Parathyroid adenoma (tissue), 2 donors: ENCODE results near the gene DIS3.
"Not testable (repeated sequence)": the region's sequence is repeated elsewhere in the genome, so short reads cannot be mapped to it uniquely, and the experiment has no call there.

Experiments
- H2AFZ ChIP-seq: fragments of 300-600 bp; sonication (generic); one replicate; pipeline ENCODE4 v1.7.0; 2017; ENCODE audit warnings: antibody characterized with exemption, mild to moderate bottlenecking
- H3K27ac ChIP-seq: fragments of 300-600 bp; sonication (generic); one replicate; pipeline ENCODE4 v1.7.0; 2017
- H3K27me3 ChIP-seq: fragments of 300-600 bp; sonication (generic); one replicate; pipeline ENCODE4 v1.7.0; 2017; ENCODE audit warnings: low read length; ENCODE audit not compliant: control insufficient read depth, insufficient read depth
- H3K36me3 ChIP-seq: fragments of 300-600 bp; sonication (generic); one replicate; pipeline ENCODE4 v1.7.0; 2017; ENCODE audit warnings: low read length; ENCODE audit not compliant: control insufficient read depth, insufficient read depth
- H3K4me1 ChIP-seq: fragments of 300-600 bp; sonication (generic); one replicate; pipeline ENCODE4 v1.7.0; 2017; ENCODE audit warnings: control low read depth
- H3K4me2 ChIP-seq: fragments of 300-600 bp; sonication (generic); one replicate; pipeline ENCODE4 v1.7.0; 2017; ENCODE audit warnings: low read length
- H3K4me3 ChIP-seq: fragments of 300-600 bp; sonication (generic); one replicate; pipeline ENCODE4 v1.7.0; 2017; ENCODE audit warnings: low read depth, low read length
- H3K79me2 ChIP-seq: fragments of 300-600 bp; sonication (generic); one replicate; pipeline ENCODE4 v1.7.0; 2017; ENCODE audit warnings: control low read depth
- H3K9ac ChIP-seq: fragments of 300-600 bp; sonication (generic); one replicate; pipeline ENCODE4 v1.7.0; 2017; ENCODE audit warnings: mild to moderate bottlenecking
- H3K9me3 ChIP-seq: fragments of 300-600 bp; sonication (generic); one replicate; pipeline ENCODE4 v1.7.0; 2017; ENCODE audit warnings: low read length; ENCODE audit not compliant: control insufficient read depth
- CTCF ChIP-seq: fragments of 300-600 bp; sonication (generic); IDR thresholded peaks from one replicate; pipeline ENCODE4 v1.7.0; 2017; ENCODE audit warnings: antibody characterized with exemption, mild to moderate bottlenecking
- donor health status: primary hyperparathyroidism.

Gene DIS3

GRCh38 chr13:72820156-72820897, 38.6 kb upstream of the DIS3 start:
- no peaks in the 10 kb centered on the region for H3K9me3 ChIP-seq

DNA sequence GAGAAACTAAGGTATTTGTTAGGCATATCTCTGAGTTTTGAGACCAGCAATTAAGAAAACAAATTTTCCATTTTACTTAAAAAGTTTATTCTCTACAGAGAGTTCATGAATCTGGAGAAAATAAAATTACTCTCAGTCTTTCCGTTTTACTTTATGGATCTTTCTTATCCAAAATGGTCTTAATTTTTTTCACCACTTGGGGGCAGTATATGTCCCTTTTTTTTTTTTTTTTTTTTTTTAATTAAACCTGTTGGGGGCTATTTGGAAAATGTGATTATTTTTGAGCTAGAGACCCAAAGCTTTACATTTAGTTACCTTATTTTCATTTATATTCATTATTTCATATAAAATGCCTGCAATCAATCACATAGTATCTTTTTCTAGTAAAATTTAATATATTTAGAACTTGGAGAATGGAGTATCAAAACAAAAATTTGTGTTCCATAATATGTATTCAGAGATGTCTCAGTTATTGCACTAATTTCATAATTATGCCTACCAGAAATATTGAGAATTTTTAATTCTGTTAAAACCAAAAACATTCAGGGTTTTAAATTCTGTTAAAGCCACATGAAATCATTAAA, 27.3 kb upstream of the DIS3 start:
- Histone ChIP-seq H3K27ac (no peak overlapping the region), H3K27me3 (no peaks in the 10 kb centered on the region), H3K4me3 (no peak overlapping the region), H3K9me3 (no peaks in the 10 kb centered on the region), H3K4me1 (no peaks in the 10 kb centered on the region), H3K9ac (no peak overlapping the region), H3K4me2 (no peak overlapping the region), H3K79me2 (no peaks in the 10 kb centered on the region), H3K36me3 (no peaks in the 10 kb centered on the region), H2AFZ (no peak overlapping the region)
- TF ChIP-seq CTCF, result peak; percentile 38

More at GRCh38 chr13:72820156-72820897, 38.6 kb upstream of the DIS3 start:
- no peaks in the 10 kb centered on the region for H3K79me2 ChIP-seq
- no peak overlapping the region for H3K27ac ChIP-seq
- H3K4me2 ChIP-seq, result no peak overlapping the region
- no peaks in the 10 kb centered on the region for H3K4me1 ChIP-seq
- no peak overlapping the region for H3K9ac ChIP-seq
- no peaks in the 10 kb centered on the region for H3K27me3 ChIP-seq
- no peak overlapping the region for H3K4me3 ChIP-seq
- H2AFZ ChIP-seq, result no peak overlapping the region
- no peaks in the 10 kb centered on the region for H3K36me3 ChIP-seq
- TF ChIP-seq CTCF, result no peak

DNA sequence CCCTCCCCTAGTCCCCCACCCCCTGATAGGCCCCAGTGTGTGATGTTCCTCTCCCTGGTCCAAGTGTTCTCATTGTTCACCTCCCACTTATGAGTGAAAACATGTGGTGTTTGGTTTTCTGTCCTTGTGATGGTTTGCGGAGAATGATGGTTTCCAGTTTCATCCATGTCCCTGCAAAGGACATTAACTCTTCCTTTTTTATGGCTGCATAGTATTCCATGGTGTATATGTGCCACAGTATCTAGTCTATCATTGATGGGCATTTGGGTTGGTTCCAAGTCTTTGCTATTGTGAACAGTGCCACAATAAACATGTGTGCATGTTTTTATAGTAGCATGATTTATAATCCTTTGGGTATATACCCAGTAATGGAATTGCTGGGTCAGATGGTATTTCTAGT, 24.8 kb upstream of the DIS3 start:
- H3K4me1 ChIP-seq, H3K4me2 ChIP-seq, H3K27me3 ChIP-seq, H3K79me2 ChIP-seq, H3K27ac ChIP-seq, H3K4me3 ChIP-seq, H3K9ac ChIP-seq, H2AFZ ChIP-seq, H3K36me3 ChIP-seq, H3K9me3 ChIP-seq: not testable (repeated sequence)

DNA sequence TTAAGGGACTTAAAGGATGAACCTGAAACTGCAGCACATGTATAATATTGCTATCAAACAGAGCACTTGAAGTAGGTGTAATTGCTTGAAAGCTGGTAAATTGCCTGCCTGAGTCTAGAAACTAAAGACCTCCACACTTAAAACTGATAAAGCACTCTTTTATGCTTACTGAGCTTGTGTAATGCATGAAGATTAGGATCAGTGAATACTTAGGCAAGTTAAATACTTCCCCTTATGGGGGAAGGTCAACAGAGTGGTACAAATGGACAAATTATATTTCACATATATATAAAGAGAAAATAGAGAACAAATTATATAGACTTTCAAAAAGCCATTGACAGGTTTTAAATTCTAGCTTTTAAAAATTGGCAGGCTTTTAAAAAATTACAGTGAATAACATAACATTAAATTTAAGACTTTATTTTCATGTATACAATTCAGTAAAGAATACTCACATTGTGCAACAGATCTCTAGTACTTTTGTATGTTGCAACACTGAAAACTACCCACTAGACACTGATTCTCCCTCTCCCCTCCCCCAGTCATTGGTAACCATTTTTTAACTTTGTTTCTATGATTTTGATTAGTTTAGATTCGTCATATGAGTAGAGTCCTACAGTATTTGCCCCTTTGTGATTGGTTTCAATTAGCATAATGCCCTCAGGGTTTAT, 24.1 kb upstream of the DIS3 start:
- no peak overlapping the region for H2AFZ ChIP-seq
- no peak overlapping the region for H3K9ac ChIP-seq
- no peak overlapping the region for H3K4me2 ChIP-seq
- H3K36me3 ChIP-seq, result no peaks in the 10 kb centered on the region
- H3K79me2 ChIP-seq, result no peaks in the 10 kb centered on the region
- no peak for TF ChIP-seq CTCF
- H3K27ac ChIP-seq, result no peak overlapping the region
- no peaks in the 10 kb centered on the region for H3K4me1 ChIP-seq
- H3K9me3 ChIP-seq, result no peaks in the 10 kb centered on the region
- H3K27me3 ChIP-seq, result no peaks in the 10 kb centered on the region
- no peak overlapping the region for H3K4me3 ChIP-seq

DNA sequence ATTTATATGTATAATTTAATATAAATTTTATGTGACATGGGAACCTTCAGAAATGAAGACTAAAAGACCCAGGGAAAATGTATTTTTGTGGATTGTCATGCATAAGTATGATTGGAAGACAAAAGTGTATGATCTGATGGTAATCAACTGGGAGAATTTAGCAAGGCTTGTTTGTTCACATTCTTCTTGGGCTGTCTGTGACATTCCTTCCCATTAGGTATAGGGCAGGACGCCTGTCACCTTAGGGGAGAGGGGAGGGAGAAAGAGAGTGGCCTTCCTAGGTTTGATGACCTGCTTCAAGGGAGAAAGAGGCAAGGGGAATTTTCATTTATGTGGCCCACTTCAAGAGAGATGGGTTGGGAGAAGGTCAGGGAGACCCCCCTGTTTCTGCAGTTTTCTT, 22.6 kb upstream of the DIS3 start:
- no peak overlapping the region for H3K4me2 ChIP-seq
- H3K79me2 ChIP-seq, result no peaks in the 10 kb centered on the region
- no peak overlapping the region for H3K9ac ChIP-seq
- H3K27ac ChIP-seq, result no peak overlapping the region
- no peak overlapping the region for H2AFZ ChIP-seq
- H3K27me3 ChIP-seq, result no peaks in the 10 kb centered on the region
- no peak overlapping the region for H3K4me3 ChIP-seq
- no peaks in the 10 kb centered on the region for H3K36me3 ChIP-seq
- H3K9me3 ChIP-seq, result no peaks in the 10 kb centered on the region
- H3K4me1 ChIP-seq, result no peaks in the 10 kb centered on the region
- no peak for TF ChIP-seq CTCF
